HepG2 (cell line): ENCODE results near the gene WWP2. TPM values are rescaled to one million over a fixed set of nuclear protein-coding genes. Genes with fewer than 3 reads are reported as not detected.
A peak's percentile ranks its signal among the peaks of the same experiment; 100 is the strongest.

Experiments used
- AHR ChIP-seq: IDR thresholded peaks from 2 replicates; pipeline ENCODE4 v1.6.1; 2018; ENCODE audit warnings: missing genetic modification reagents, missing compliant biosample characterization
- FOXJ3 ChIP-seq: sonication (generic); formaldehyde crosslinking; IDR thresholded peaks from 2 replicates; pipeline ENCODE4 v1.4.0; 2020; ENCODE audit warnings: missing genetic modification reagents, mild to moderate bottlenecking, borderline replicate concordance
- GFI1 ChIP-seq: sonication (generic); formaldehyde crosslinking; IDR thresholded peaks from 2 replicates; pipeline ENCODE4 v1.5.0; 2020; ENCODE audit warnings: missing genetic modification reagents, mild to moderate bottlenecking, borderline replicate concordance
- HDAC6 ChIP-seq: fragments of 200-600 bp; sonication (generic); IDR thresholded peaks from 2 replicates; pipeline ENCODE4 v1.7.0; 2017; ENCODE audit warnings: mild to moderate bottlenecking, antibody characterized with exemption, low read length, low read depth
- HIVEP1 ChIP-seq: sonication (generic); formaldehyde crosslinking; IDR thresholded peaks from 2 replicates; pipeline ENCODE4 v1.4.0; 2020; ENCODE audit warnings: mild to moderate bottlenecking, missing genetic modification reagents
- ISX ChIP-seq: sonication (generic); formaldehyde crosslinking; conservative IDR thresholded peaks from 2 replicates; pipeline ENCODE4 v1.5.0; 2020; ENCODE audit warnings: missing genetic modification reagents
- ZNF20 ChIP-seq: sonication (generic); formaldehyde crosslinking; IDR thresholded peaks from 2 replicates; pipeline ENCODE4 v1.4.0; 2020; ENCODE audit warnings: mild to moderate bottlenecking, moderate library complexity, missing genetic modification reagents
- ZNF343 ChIP-seq: sonication (generic); formaldehyde crosslinking; IDR thresholded peaks from 2 replicates; pipeline ENCODE4 v1.4.0; 2020; ENCODE audit warnings: mild to moderate bottlenecking, missing genetic modification reagents
- ZNF646 ChIP-seq: sonication (generic); formaldehyde crosslinking; IDR thresholded peaks from 2 replicates; pipeline ENCODE4 v1.9.0; 2021; ENCODE audit warnings: mild to moderate bottlenecking, missing genetic modification reagents
- ZNF713 ChIP-seq: sonication (generic); formaldehyde crosslinking; IDR thresholded peaks from 2 replicates; pipeline ENCODE4 v1.4.0; 2020; ENCODE audit warnings: mild to moderate bottlenecking, missing genetic modification reagents
- ZNF75D ChIP-seq: sonication (generic); formaldehyde crosslinking; IDR thresholded peaks from 2 replicates; pipeline ENCODE4 v1.8.1; 2023; ENCODE audit warnings: missing genetic modification reagents, mild to moderate bottlenecking, borderline replicate concordance
- ZNF775 ChIP-seq: sonication (generic); formaldehyde crosslinking; IDR thresholded peaks from 2 replicates; pipeline ENCODE4 v1.4.0; 2020; ENCODE audit warnings: missing genetic modification reagents, mild to moderate bottlenecking, moderate library complexity, borderline replicate concordance
- polyA plus RNA-seq, 8 experiments: library from polyadenylated mRNA; depleted of rRNA in 3 of 8; stranded (reverse) in 7 of 8; unstranded in 1 of 8; fragments of >200 nt; fragmentation: Illumina TruSeq in 4 of 8; extraction: Trizol in 4 of 8; gene quantifications; 2 replicates each; pipeline versions ENCODE4 v1.2.1 to v1.2.3, GENCODE V29; 2011 to 2016; ENCODE audit warnings: low read depth in 4 of 8, missing spikeins in 1 of 8, mixed read lengths in 1 of 8; ENCODE audit not compliant: insufficient read depth in 1 of 8
- total RNA-seq, 5 experiments: library from RNA; depleted of rRNA; stranded (reverse); fragments of >200 nt; fragmentation: Illumina TruSeq; extraction: Trizol; gene quantifications; 2 replicates each; pipeline ENCODE4 v1.2.3, GENCODE V29; 2016; ENCODE audit warnings: low read depth in 1 of 5
- TF ChIP-seq, protein P1 (sequence below): IDR thresholded peaks from 2 replicates; pipeline ENCODE4 v1.6.1; 2016; ENCODE audit warnings: missing compliant biosample characterization, missing genetic modification reagents, borderline replicate concordance
- TF ChIP-seq, protein P2 (sequence below): sonication (generic); formaldehyde crosslinking; IDR thresholded peaks from 2 replicates; pipeline ENCODE4 v1.4.0; 2020; ENCODE audit warnings: missing genetic modification reagents

The WWP2 gene
- total and polyA plus RNA-seq, 2 of the 13 experiments (the other 11 are each of a cell fraction or from before 2014, with no cell fraction given) = 11.4 to 28.2 TPM

- TF ChIP-seq ZNF75D = 0 out of 2 replicates have a peak, but pooled peaks have one; percentile 39
- TF ChIP-seq, protein P1, sequence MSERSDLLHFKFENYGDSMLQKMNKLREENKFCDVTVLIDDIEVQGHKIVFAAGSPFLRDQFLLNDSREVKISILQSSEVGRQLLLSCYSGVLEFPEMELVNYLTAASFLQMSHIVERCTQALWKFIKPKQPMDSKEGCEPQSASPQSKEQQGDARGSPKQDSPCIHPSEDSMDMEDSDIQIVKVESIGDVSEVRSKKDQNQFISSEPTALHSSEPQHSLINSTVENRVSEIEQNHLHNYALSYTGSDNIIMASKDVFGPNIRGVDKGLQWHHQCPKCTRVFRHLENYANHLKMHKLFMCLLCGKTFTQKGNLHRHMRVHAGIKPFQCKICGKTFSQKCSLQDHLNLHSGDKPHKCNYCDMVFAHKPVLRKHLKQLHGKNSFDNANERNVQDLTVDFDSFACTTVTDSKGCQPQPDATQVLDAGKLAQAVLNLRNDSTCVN (CRISPR knock-in tag) = peak; percentile 74; the same call in 1 of the 2 replicates
- no peak for TF ChIP-seq HDAC6
- TF ChIP-seq, protein P2, sequence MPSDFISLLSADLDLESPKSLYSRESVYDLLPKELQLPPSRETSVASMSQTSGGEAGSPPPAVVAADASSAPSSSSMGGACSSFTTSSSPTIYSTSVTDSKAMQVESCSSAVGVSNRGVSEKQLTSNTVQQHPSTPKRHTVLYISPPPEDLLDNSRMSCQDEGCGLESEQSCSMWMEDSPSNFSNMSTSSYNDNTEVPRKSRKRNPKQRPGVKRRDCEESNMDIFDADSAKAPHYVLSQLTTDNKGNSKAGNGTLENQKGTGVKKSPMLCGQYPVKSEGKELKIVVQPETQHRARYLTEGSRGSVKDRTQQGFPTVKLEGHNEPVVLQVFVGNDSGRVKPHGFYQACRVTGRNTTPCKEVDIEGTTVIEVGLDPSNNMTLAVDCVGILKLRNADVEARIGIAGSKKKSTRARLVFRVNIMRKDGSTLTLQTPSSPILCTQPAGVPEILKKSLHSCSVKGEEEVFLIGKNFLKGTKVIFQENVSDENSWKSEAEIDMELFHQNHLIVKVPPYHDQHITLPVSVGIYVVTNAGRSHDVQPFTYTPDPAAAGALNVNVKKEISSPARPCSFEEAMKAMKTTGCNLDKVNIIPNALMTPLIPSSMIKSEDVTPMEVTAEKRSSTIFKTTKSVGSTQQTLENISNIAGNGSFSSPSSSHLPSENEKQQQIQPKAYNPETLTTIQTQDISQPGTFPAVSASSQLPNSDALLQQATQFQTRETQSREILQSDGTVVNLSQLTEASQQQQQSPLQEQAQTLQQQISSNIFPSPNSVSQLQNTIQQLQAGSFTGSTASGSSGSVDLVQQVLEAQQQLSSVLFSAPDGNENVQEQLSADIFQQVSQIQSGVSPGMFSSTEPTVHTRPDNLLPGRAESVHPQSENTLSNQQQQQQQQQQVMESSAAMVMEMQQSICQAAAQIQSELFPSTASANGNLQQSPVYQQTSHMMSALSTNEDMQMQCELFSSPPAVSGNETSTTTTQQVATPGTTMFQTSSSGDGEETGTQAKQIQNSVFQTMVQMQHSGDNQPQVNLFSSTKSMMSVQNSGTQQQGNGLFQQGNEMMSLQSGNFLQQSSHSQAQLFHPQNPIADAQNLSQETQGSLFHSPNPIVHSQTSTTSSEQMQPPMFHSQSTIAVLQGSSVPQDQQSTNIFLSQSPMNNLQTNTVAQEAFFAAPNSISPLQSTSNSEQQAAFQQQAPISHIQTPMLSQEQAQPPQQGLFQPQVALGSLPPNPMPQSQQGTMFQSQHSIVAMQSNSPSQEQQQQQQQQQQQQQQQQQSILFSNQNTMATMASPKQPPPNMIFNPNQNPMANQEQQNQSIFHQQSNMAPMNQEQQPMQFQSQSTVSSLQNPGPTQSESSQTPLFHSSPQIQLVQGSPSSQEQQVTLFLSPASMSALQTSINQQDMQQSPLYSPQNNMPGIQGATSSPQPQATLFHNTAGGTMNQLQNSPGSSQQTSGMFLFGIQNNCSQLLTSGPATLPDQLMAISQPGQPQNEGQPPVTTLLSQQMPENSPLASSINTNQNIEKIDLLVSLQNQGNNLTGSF (CRISPR knock-in tag) = no peak
- TF ChIP-seq GFI1 (CRISPR knock-in tag) = peak; percentile 63
- no peak for TF ChIP-seq ZNF713 (CRISPR knock-in tag)
- no peak for TF ChIP-seq AHR (CRISPR knock-in tag)
- TF ChIP-seq ZNF343 (CRISPR knock-in tag) = no peak
- no peak; the same call in 1 of the 2 replicates for TF ChIP-seq HIVEP1 (CRISPR knock-in tag)
- TF ChIP-seq ZNF775 (CRISPR knock-in tag) = no peak
- no peak for TF ChIP-seq ISX (CRISPR knock-in tag)
- TF ChIP-seq ZNF20 (CRISPR knock-in tag) = no peak
- TF ChIP-seq FOXJ3 (CRISPR knock-in tag) = no peak; the same call in 1 of the 2 replicates
- no peak for TF ChIP-seq ZNF646 (CRISPR knock-in tag)
Measured at GRCh38 chr16:69726313-69727060, 35.6 kb upstream of the WWP2 start, which contains the start of gene NQO1 (continued).
